ENCODE results near the gene COMMD4.
"Not testable (repeated sequence)": the region's sequence is repeated elsewhere in the genome, so short reads cannot be mapped to it uniquely, and the experiment has no call there.

The COMMD4 gene

DNA sequence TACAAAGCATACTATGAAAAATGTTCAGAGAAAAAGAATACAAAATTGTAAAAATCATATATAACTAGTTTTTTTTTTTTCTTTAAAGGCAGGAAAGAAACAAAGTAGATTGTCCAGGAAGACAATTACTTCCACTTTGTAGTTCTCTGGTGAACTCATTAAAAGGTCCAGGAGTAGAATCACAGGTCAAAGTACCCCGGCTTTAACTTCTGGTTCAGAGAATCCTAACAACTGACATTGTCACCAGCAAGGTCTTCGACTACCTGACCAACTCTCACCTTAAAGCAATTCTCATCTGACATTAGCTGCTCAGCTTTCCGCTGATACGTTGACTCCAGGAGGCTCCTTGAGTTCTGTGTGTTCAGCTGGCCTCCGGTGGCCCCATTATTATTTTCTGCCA, 48.1 kb downstream of the COMMD4 start:
- DNase-seq: not testable (repeated sequence)
